GM19043 (cell line): ENCODE data around the gene TMEM53.
"Not testable (repeated sequence)": the region's sequence is repeated elsewhere in the genome, so short reads cannot be mapped to it uniquely, and the experiment has no call there.

Source experiments
- ATAC-seq: cut with Tn5 transposase; IDR thresholded peaks from one replicate; pipeline ENCODE4 v1.9.1; 2021; ENCODE audit warnings: low read depth; ENCODE audit not compliant: unreplicated experiment

The TMEM53 gene

DNA sequence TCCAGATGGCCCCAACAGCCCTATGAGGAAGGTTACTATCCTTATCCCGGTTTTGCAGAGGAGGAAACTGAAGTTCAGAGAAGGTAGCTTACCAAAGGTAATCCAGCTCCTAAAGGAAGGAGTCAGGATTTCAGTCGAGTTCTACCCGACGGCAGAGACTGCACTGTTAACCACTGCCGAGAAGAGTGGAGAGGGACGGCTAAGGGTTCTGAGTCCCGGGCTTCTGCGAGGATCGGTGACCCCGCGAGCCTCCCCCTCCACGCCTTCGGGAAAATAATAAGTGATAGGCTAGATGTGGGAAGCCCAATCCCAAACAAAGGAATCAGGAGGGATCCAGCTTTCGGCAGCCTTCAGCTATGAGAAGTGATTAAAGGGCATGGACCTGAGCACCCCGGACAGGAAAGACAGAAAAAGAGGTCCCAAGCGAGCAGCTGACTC lies 587 bp downstream of the TMEM53 start:
- peak; percentile 2 for ATAC-seq

DNA sequence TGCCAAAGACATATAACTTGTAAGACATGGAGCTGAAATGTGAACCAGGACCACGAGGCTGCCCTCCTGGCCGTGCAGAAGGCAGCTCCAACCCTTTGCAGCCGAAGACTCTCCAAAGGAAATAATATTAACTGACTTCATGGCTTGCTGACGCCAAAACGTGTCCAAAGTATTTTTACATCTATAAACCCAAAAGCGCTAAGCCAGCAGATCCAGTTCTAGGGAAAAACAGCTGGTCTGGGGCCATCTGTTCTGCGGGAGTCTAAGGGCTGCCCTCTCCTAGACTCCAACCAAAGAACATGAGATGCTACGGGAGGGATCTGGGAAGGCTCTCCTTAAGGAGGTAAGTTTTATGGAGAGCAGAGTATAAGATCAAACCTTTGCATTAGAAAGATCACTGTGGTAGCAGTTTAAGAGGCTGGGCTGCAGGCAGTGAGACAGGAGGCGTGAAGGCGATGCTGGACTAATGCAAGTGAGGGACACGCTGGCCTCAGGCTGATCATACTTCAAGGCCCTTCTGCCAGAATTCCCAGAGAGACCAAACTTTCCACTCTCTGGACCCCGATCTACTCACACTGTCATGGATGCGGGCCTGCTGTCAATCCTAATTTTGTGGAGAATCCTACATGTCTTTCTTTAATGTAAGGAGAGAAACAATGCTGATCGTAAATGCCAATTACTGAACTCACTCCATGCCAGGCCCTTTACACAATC lies 1.2 kb downstream of the TMEM53 start:
- ATAC-seq: no peak

DNA sequence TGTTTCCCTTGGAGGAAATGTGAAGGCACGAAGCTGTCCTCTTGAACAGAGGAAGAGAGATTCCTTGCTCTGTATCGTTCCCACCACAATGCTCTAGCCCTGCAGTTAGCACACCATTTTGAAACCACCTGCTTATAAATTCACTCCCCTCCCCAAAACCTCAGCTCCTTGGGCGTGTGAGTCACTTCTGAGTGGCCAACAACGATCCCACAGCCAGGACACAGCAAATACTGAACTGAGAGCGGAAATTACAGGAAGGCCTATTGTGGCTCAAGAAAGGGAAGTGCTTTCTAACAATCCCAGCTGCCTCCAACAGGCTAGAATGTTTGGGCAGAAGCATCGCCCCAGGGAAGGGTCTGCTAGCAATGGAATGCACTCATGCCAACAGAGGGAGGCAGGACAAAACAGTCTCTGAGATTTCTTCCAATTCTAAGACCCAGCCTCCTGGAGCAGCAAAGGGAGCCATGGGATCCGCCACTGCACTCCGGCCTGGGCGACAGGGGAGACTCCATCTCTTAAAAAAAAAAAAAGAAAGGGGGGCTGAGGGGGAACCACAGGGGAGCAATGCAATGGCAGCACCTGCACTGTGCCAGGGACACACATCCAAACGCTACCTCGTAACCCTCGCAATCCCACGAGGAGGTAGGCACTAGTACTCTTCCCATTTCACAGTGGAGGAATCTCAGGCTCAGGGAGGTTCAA lies 1.9 kb downstream of the TMEM53 start:
- ATAC-seq: no peak

DNA sequence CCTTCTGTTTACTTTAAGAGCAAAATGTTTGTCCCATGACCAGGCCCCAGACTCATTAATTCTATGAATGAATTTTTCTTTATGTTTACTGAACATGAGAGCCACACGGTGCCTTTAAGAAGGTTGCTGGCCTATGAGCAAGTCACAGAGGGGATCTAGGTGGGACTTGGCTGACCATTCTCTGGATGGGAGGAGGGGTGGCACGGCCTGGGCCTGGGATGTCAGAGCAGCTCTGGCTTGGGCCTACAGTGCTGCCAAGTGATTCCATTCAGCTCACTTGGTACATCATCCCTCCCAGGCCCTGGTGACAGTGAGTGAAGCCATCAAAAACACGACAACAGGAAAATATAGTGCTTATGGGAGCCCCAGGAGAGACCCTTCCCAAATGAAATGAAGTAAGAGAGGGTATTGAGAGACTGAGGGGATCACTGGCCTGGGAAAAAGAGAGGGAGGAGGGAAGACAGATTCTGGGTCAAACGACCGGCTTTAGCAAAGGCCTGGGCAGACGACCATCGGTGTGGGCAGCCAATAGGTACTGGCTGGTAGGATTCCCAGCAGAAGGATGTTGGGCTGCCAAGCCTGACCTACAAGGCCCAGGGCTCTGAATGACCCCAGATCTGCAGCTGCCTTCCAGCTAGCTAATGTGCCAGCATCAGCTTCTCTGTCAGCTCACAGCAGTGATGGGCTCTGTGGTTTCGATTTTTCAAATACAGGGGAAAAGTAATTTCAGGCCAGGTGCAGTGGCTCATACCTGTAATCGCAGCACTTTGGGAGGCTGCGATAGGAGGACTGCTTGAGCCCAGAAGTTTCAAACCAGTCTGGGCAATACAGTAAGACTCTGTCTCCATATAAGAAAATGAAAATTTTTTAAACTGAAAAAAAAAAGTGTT lies 3.3 kb downstream of the TMEM53 start:
- ATAC-seq: no peak

DNA sequence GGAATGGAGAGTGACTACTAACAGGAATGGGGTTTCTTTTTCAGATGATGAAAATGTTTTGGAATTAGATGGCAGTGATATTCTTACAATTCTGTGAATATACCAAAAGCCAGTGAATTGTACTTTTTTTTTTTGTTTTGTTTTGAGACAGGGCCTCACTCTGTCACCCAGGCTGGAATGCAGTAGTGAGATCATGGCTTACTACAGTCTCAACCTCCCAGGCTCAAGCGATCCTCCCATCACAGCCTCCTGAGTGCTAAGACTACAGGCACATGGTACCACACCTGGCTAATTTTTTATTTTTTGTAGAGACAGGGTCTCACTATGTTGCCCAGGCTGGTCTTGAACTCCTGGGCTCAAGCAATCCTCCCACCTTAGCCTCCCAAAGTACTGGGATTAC lies 7.6 kb downstream of the TMEM53 start:
- ATAC-seq: not testable (repeated sequence)

DNA sequence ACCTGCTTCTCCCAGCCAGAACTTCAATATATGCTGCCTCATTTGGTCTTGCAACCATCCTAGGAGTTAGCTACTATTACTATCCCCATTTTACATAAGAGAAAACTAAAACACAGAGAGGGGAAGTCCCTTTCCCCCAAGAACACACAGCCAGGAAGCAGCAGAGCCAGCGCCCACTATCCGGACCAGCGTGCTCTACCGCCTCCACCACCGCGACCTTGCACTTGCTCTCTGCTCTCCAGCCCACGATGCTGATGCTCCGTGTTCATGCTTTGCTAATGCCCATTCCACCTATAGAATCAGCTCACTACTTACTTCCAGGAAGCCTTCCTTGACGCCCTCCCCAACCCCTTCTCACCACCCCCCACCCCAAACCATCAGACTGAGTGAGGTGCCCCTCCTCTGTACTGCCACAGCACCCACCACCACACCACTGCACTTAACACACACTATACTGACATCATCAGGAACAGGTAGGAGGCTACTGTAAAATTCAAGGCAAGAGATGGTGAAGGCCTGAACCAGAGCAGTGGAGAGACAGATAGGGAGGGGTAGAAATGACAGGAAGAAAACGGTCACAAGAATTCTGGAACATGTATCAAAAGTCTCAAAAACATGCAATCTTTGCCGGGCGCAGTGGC lies 9.4 kb downstream of the TMEM53 start:
- ATAC-seq: no peak

DNA sequence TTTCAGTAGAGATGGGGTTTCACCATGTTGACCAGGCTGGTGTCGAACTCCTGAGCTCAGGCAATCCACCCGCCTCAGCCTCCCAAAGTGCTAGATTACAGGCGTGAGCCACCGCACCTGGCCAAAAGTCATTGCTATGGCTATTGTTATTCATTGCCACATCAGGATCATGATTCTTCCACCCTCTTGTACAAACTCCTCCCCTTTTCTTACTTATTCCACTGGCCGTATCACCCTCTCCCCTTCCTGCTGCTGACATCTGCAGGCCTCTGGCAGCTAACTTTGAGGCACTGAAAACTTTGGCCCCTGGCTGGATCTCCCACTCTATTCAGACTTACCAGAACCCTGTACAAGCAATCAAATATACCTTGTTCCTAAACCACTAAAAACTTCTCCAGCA lies 10.9 kb downstream of the TMEM53 start:
- no peak for ATAC-seq

DNA sequence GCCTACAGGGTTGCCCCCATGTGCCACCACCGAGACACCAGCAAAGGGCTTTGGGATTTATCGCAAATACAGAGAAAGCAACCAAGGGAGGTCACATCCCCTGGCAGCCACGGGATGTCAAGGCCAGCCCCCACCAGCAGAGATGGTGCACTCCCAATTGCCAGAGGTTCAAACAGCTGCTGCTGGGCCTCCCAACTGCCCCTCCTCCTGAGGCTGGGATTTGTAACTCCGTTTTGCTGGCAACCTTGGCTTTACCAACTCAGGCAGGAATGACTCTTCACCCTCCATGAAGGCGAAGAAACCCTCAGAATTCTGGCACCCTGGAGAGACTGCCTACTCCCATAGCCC lies 11.6 kb downstream of the TMEM53 start:
- no peak for ATAC-seq

DNA sequence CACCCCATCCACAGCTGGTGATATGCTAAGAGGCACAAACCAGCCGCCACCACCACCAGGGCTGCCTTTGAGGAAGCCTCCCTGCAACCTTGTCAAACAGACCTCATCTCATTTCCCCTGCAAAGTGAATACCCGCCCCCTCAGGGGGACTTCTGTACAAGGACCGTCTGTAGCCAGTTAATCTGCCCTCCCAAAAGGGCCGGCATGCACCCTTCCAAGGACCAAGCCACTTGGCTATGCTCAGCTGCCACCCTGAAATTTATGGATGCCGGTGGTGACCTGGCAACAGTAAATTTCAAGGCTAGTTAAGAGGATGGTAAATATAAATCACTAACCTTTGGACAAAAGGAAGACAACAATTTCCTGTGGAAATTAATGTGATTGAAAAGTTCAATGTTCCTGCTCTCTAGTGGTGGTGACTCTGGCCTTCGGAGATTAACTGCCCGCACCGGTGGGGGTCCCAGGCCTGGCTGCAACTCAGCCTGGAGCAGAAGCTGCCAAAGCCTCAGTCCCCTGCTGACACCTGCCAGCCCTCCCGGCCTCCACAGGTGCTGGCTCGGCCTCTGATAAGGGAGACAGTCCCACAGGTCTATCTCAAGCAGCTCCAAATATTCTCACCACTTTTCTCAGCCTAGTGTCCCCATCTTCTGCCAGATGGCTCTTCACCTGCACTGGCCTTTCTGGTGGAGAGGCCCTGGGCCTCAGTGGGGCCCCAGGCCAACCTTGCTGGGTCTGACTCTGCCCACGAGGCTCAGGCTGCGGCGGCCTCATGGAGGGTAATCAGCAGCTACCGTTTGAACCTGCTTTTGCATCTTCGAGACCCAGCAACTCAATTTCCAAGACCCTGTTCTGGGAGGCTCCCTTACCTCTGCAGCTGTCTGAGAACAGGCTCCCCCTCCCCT lies 12.2 kb downstream of the TMEM53 start:
- no peak for ATAC-seq

DNA sequence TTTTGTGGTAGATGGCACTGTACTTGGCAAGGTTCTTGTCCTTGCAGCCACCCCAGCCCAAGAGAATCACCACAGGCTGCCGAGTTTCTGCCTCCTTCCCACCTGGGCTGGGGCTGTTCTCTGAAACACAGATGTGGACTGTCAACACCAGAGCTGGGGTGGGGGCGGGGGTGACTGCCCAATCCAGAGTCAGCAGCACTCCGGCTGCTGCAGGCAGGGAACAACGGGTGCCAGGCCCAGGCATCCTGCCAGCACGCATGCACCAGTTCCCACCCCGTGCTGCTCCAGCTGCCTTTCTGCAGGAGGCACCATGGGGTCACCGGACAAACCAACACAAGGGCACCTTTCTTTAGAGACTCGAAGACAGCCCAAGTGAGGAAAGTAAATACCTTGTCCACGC lies 14.1 kb downstream of the TMEM53 start:
- ATAC-seq: no peak

DNA sequence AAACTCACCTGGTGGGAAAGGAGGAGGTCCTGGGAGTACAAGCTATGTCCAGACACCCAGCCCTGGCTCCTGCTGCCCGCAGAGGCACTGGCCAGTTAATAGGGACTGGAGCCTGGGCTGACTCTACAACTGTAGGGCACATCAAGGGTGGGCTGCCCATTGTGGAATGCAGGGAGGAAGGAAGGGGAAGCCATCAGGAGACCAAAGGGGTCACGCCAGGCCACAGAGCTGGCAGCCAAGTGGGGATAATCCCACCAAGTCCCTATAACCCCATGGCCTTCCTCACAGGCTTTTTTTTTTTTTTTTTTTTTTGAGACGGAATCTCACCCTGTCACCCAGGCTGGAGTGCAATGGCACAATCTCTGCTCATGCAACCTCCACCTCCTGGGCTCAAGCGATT lies 14.7 kb downstream of the TMEM53 start:
- ATAC-seq: no peak

DNA sequence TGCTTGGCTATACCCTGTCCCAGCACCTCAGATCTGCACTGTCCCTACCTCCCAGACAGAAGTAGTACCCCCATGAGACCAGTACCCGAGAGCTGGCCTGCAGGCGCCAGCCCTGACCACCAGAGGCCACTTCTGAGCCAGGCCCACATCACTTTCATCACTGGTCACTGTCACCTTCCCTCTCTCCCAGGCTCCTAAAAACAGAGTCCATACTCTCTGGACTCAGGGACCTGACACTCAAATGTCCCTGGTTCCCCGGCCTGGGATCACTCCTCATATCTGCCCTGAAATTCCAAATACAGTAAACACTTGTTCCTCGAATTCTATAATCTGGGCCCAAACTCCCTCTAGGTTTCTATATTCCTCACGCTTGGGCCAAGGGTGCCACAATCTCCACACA lies 18.7 kb downstream of the TMEM53 start:
- no peak for ATAC-seq

DNA sequence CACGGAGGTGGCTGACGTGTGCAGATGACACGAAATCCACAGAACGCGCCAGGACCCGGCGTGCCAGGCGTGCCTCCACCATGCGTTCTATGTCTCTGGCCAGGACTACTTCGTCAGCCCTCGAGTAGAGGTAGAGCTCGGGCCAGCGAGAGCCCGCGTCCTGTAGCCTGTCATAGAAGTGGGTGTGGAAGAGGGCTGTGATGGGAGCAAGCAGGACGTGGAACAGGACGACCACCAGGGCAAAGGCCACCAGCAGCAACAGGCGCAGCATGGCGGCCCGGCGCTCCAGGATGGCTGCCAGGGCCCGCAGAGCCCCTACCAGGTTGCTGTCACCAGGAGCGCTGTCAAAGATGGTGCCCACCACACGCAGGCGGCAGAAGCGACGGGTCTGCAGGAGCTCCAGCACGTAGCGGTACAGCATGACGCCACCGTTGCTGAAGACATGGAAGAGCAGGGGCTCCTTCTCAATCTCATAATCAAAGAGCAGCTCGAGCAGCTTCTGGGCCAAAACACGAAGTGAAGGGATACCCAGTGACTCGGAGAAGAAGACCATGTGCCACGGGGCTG lies 19.6 kb downstream of the TMEM53 start:
- no peak for ATAC-seq

DNA sequence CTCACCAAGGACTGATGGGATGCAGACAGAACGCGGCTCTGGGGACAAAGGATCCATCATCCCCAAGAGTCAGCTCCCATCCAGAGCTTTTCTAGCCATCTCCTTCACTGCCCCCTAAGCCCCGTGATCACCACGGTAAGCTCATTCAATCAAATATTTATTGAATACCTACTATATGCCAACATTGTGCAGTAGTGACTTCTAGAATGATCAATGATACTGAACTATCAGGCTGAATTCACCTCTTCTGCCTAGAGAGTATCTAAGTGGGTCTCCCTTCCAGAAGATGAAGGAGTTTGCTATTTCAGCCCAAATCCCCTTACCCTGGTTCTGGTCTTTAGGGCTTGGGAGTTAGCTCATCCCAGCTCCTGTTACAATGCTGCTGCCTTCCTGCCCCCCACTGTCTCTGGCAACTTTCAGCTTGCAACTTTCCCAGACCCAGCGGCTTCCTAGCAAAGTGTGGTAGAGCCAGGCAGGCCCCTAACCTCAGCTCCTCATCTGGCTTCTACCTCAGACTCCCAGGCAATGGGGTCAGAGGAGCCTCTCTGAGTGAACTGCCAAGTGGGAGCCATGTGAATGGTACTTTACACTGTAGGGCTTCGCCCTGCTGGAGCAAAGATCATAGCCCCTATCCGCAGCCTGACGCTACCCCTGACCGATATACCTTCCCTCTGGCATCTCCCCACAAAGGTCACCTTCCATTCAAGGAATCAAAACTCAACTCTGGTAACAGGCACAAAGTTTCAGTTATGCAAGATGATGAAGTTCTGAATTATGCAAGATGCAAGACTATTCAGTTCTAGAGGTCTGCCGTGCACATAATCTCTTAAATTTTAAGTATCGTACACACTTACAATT lies 20.9 kb downstream of the TMEM53 start:
- no peak for ATAC-seq

DNA sequence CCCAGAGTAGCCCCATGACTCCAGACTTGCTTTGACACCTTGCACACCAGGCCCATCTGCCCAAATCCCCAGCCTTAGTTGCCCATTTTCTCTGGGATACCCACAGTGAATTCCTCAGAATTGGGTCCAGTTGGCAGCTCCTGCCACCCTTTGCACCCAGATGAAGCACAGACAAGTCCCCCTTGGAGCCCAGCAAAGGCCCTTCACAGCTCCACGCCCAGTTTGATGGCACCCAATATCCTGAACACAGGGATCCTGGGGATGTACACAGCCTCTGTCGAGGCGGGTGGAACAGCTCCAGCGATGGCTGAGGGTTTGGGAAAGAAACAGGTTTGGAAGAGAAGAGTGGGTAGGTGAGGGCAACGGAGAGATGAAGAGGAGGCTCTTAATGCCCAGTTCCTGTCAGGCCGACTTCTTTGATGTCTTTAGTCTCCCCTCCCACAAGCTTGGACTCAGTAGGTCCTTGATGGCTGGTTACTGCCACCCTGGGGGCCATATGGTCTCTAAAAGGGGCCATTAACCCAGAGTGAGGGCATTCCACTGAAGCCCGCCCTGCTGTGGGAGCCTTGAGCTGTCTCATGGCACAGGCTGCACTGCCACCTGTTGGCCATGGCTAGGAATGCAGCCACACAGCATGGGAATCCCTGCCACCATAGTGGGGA lies 21.7 kb downstream of the TMEM53 start:
- ATAC-seq: no peak

DNA sequence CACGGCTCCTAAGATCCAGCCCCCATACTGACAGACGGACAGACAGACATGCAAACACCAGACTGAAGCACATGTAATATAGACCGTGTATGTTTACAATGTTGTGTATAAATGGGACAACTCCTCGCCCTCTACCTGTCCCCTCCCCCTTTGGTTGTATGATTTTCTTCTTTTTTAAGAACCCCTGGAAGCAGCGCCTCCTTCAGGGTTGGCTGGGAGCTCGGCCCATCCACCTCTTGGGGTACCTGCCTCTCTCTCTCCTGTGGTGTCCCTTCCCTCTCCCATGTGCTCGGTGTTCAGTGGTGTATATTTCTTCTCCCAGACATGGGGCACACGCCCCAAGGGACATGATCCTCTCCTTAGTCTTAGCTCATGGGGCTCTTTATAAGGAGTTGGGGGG lies 23.2 kb downstream of the TMEM53 start:
- no peak for ATAC-seq

DNA sequence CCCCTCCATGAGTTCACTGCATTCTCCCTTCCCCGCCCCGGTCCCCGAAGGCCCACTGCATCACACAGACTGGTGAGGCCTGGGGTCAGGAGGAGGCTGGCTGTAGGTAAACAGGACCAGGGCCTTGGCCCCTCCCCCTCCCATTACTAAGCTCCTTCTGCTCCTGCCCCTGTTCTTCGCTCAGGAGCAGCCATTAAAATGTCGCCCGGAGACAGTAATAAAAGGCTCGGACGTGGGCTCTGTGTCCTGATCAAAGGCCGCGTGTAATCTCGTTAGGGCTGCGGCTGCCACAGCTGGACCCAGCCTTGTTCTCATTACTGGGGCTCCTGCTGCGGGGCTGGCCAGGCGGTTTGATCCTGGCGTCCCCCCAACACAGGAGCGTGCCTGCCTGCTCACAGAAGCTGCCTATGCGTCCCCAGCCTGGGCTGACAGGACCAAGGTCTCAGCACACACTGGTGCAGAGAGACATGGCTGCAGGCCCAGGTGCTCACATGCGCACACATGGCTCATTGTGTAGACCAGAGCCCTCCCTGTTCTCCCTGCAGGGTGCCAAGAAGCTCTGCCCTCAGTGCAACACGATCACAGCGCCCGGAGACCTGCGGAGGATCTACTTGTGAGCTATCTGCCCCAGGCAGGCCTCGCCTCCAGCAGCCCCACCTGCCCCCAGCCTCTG lies 24.0 kb downstream of the TMEM53 start:
- no peak for ATAC-seq

DNA sequence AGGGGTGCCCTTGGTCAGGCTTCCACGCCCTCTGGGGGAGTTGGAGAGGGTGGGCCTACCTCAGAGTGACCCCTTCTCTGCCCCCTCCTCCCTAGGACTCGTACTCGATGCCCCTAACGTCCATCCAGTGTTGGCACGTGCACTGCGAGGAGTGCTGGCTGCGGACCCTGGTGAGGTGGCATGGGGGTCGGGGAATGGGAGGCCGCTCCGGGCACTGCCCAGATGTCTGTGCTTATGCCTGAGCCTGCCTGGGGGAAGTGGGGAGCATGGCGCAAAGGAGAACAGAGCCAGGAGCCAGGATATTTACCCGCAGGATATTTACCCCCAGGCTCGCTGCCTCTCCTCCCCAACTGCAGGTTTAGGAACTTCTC lies 24.5 kb downstream of the TMEM53 start:
- ATAC-seq: no peak
